IMR-90 (cell line): ENCODE results near the gene OR51A7. TPM values are rescaled to one million over a fixed set of nuclear protein-coding genes. Genes with fewer than 3 reads are reported as not detected.

ENCODE experiments used
- ATAC-seq: fragments of 200-7000 bp; cut with Tn5 transposase; 2 replicates; pipeline ENCODE4 v1.9.1; 2020; ENCODE audit warnings: low read depth, mild to moderate bottlenecking, moderate library complexity
- BruUV-seq: library from RNA; stranded (reverse); fragments of 400-500 nt; replicated peaks from 2 replicates; lab custom pipeline; 2021; lab: Mats Ljungman, UMichigan
- CTCF ChIA-PET: fragments of 300-600 bp; formaldehyde crosslinking; extraction: SDS; loops from one replicate; lab custom pipeline; 2021; ENCODE audit warnings: antibody characterized with exemption; lab: Yijun Ruan, JAX
- POLR2A ChIA-PET: fragments of 300-600 bp; sonication (Branson Sonifier 250); formaldehyde crosslinking; loops from one replicate; lab custom pipeline; 2022; ENCODE audit warnings: antibody characterized with exemption; ENCODE audit not compliant: unreplicated experiment; lab: Charles Lee
- DNase-seq: peaks from one replicate; pipeline ENCODE4 v3.0.0; 2013
- H2AFZ ChIP-seq: replicated peaks from 2 replicates; pipeline ENCODE3; 2013; ENCODE audit warnings: low read length, mild to moderate bottlenecking; ENCODE audit not compliant: poor library complexity
- H2AK5ac ChIP-seq: 2 replicates; pipeline ENCODE4 v1.6.1; 2013; ENCODE audit warnings: low read depth, low read length, inconsistent platforms
- H2AK9ac ChIP-seq: replicated peaks from 2 replicates; pipeline ENCODE3; 2013; ENCODE audit warnings: mild to moderate bottlenecking, low read depth, low read length, moderate library complexity; ENCODE audit not compliant: poor library complexity
- H2BK120ac ChIP-seq: 2 replicates; pipeline ENCODE4 v1.6.1; 2013; ENCODE audit warnings: low read depth, low read length, inconsistent platforms
- H2BK15ac ChIP-seq: 3 replicates; pipeline ENCODE4 v1.6.1; 2013; ENCODE audit warnings: low read depth, low read length, inconsistent platforms
- H2BK20ac ChIP-seq: 2 replicates; pipeline ENCODE4 v1.6.1; 2013; ENCODE audit warnings: low read depth, mild to moderate bottlenecking, inconsistent platforms, low read length, moderate library complexity
- H2BK5ac ChIP-seq: 2 replicates; pipeline ENCODE4 v1.6.1; 2013; ENCODE audit warnings: mild to moderate bottlenecking, low read depth, low read length, inconsistent platforms; ENCODE audit not compliant: poor library complexity, severe bottlenecking
- H3K14ac ChIP-seq: replicated peaks from 2 replicates; pipeline ENCODE4 v1.6.1; 2013; ENCODE audit warnings: low read depth, low read length, inconsistent platforms
- H3K18ac ChIP-seq: 2 replicates; pipeline ENCODE4 v1.6.1; 2013; ENCODE audit warnings: low read depth, low read length, control low read depth
- H3K23ac ChIP-seq: 2 replicates; pipeline ENCODE4 v1.6.1; 2013; ENCODE audit warnings: low read depth, low read length, inconsistent platforms
- H3K27ac ChIP-seq: 2 replicates; pipeline ENCODE4 v1.5.1; 2013; ENCODE audit warnings: mild to moderate bottlenecking, control low read depth, low read length; ENCODE audit not compliant: insufficient read depth
- H3K27me3 ChIP-seq: 2 replicates; pipeline ENCODE4 v1.6.1; 2013; ENCODE audit warnings: low read length; ENCODE audit not compliant: control insufficient read depth, insufficient read depth
- H3K36me3 ChIP-seq: 2 replicates; pipeline ENCODE4 v1.6.1; 2013; ENCODE audit warnings: low read length, mixed read lengths; ENCODE audit not compliant: control insufficient read depth, insufficient read depth
- H3K4ac ChIP-seq: 2 replicates; pipeline ENCODE4 v1.6.1; 2013; ENCODE audit warnings: low read depth, low read length, inconsistent platforms
- H3K4me1 ChIP-seq: 2 replicates; pipeline ENCODE4 v1.6.1; 2013; ENCODE audit warnings: low read length, mixed read lengths; ENCODE audit not compliant: control insufficient read depth, insufficient read depth
- H3K4me2 ChIP-seq: 2 replicates; pipeline ENCODE4 v1.6.1; 2013; ENCODE audit warnings: low read depth, mild to moderate bottlenecking, control low read depth, low read length, moderate library complexity
- H3K4me3 ChIP-seq: 2 replicates; pipeline ENCODE4 v1.5.1; 2013; ENCODE audit warnings: low read depth, mild to moderate bottlenecking, control low read depth, low read length, moderate library complexity; ENCODE audit not compliant: insufficient read depth
- H3K56ac ChIP-seq: 2 replicates; pipeline ENCODE4 v1.6.1; 2013; ENCODE audit warnings: low read length, inconsistent platforms; ENCODE audit not compliant: insufficient read depth; ENCODE audit errors: extremely low read depth
- H3K79me1 ChIP-seq, 2 experiments: 2 replicates each; pipeline ENCODE4 v1.6.1; 2013; ENCODE audit warnings: low read length in 2 of 2, inconsistent platforms in 1 of 2, low read depth in 1 of 2
- H3K9ac ChIP-seq: 2 replicates; pipeline ENCODE4 v1.6.1; 2013; ENCODE audit warnings: low read depth, low read length, control low read depth
- H3K9me1 ChIP-seq: 2 replicates; pipeline ENCODE4 v1.6.1; 2013; ENCODE audit warnings: low read length, inconsistent platforms; ENCODE audit not compliant: insufficient read depth
- H3K9me3 ChIP-seq: 2 replicates; pipeline ENCODE4 v1.6.1; 2013; ENCODE audit warnings: low read length; ENCODE audit not compliant: control insufficient read depth, insufficient read depth
- H4K20me1 ChIP-seq: 2 replicates; pipeline ENCODE4 v1.6.1; 2013; ENCODE audit warnings: low read length, inconsistent platforms; ENCODE audit not compliant: insufficient read depth
- H4K5ac ChIP-seq: 2 replicates; pipeline ENCODE4 v1.6.1; 2013; ENCODE audit warnings: mild to moderate bottlenecking, low read depth, low read length, control low read depth
- H4K8ac ChIP-seq, 2 experiments: 2 replicates each; pipeline ENCODE4 v1.6.1; 2013; ENCODE audit warnings: low read depth in 2 of 2, low read length in 2 of 2, control low read depth in 1 of 2, inconsistent platforms in 1 of 2
- H4K91ac ChIP-seq: 2 replicates; pipeline ENCODE4 v1.6.1; 2013; ENCODE audit warnings: low read depth, low read length, inconsistent platforms; ENCODE audit not compliant: insufficient read depth
- CEBPB ChIP-seq: IDR thresholded peaks from 2 replicates; pipeline ENCODE4 v1.6.1; 2012; ENCODE audit warnings: low read depth, low read length, improper control_type of control experiment
- POLR2A ChIP-seq: IDR thresholded peaks from 2 replicates; pipeline ENCODE4 v1.6.1; 2012; ENCODE audit warnings: mild to moderate bottlenecking, low read depth, low read length
- WGBS, 2 experiments: methylation state at CpG; one replicate each; pipeline versions ENCODE4 v1.1.5 to v1.1.7; 2013; ENCODE audit warnings: missing lambda C conversion rate in 2 of 2; ENCODE audit not compliant: insufficient read length in 1 of 2; ENCODE audit errors: extremely low coverage in 2 of 2; 5-methylcytosine and 5-hydroxymethylcytosine counted together
- dilution Hi-C: fragments of 300-500 bp; cut with HindIII; formaldehyde crosslinking; loops from one replicate; pipeline ENCODE4 v1.14.3; 2018; ENCODE audit warnings: low sequenced_read_pairs; ENCODE audit not compliant: unreplicated experiment
- in situ Hi-C: fragments of 300-500 bp; cut with MboI; formaldehyde crosslinking; loops from 3 replicates; pipeline ENCODE4 v1.14.3; 2019; ENCODE audit warnings: low sequenced_read_pairs, inconsistent platforms, mixed read lengths
- intact Hi-C: fragments of 100-400 bp; cut with micrococcal nuclease; formaldehyde crosslinking; loops from 2 replicates; pipeline ENCODE4 v1.10.0; 2022
- polyA plus RNA-seq, 3 experiments: library from polyadenylated mRNA; depleted of rRNA; stranded (reverse); fragments of >200 nt; gene quantifications; 2 replicates each; pipeline ENCODE4 v1.2.3, GENCODE V29; 2012; ENCODE audit warnings: low replicate concordance in 1 of 3
- total RNA-seq: library from RNA; depleted of rRNA; stranded (reverse); fragments of >200 nt; gene quantifications from 2 replicates; pipeline ENCODE4 v1.2.3, GENCODE V29; 2012

Gene OR51A7
- total and polyA plus RNA-seq, 2 of the 4 experiments (the other 2 are of a cell fraction) = not detected

DNA sequence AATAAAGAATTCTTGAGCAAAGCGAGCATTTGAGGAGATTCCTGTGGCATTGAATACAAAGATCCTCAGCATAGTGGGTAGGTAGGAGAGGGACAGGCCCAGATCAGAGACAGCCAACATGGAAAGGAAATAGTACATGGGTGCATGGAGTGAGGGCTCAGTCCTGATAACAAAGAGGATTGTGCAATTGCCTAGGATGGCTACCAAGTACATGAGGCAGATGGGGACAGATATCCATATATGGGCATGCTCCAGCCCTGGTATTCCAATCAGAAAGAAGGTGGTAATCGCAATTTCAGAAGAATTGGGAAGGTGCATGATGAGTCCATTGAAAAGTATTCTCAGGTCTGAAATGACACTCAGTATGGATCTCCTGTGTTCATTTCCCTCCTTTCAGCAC lies 13.3 kb upstream of the OR51A7 start:
- no peak overlapping the region for H3K27ac ChIP-seq
- no peak overlapping the region for H2AK9ac ChIP-seq
- no peaks in the 10 kb centered on the region for H3K36me3 ChIP-seq
- H3K9me1 ChIP-seq = no peaks in the 10 kb centered on the region
- ChIA-PET CTCF (no interaction called here), POLR2A (no interaction called here)
- peak overlapping the region; percentile 29; the same call in 1 of the 2 replicates for H3K14ac ChIP-seq
- H4K8ac ChIP-seq = no peak overlapping the region
- DNase-seq (peak; percentile 2), ATAC-seq (no peak)
- no peaks in the 10 kb centered on the region for H3K27me3 ChIP-seq
- no peak overlapping the region for H4K5ac ChIP-seq
- H2BK15ac ChIP-seq = 0 out of 3 replicates have a peak overlapping the region, but pooled peaks have one; percentile 36
- H2AK5ac ChIP-seq = no peak overlapping the region; the same call in 1 of the 2 replicates
- H3K9ac ChIP-seq = no peak overlapping the region
- H2BK5ac ChIP-seq = no peak overlapping the region
- H4K91ac ChIP-seq = no peak overlapping the region
- no TSS peak for BruUV-seq
- peak overlapping the region; percentile 12; the same call in 1 of the 2 replicates for H3K18ac ChIP-seq
- H3K4ac ChIP-seq = peak overlapping the region; percentile 27; the same call in 1 of the 2 replicates
- no peaks in the 10 kb centered on the region for H3K79me1 ChIP-seq
- no peaks in the 10 kb centered on the region for H4K20me1 ChIP-seq
- TF ChIP-seq CEBPB (peak; percentile 81), POLR2A (no peak)
- no peak overlapping the region for H2AFZ ChIP-seq
- peak overlapping the region; percentile 57 for H2BK20ac ChIP-seq
- no peaks in the 10 kb centered on the region for H3K9me3 ChIP-seq
- 80% methylated on average over 1 of the region's 2 CpGs; no CpG with 5 or more reads in 1 of the 2 experiments for WGBS, 2 experiments
- H2BK120ac ChIP-seq = peak overlapping the region; percentile 52
- no peak overlapping the region for H3K4me2 ChIP-seq
- dilution Hi-C loops (no loop called here), in situ Hi-C loops (no loop called here), intact Hi-C loops (no loop called here)
- H3K56ac ChIP-seq = no peak overlapping the region
- H3K4me1 ChIP-seq = no peaks in the 10 kb centered on the region; the same call in 1 of the 2 replicates
- 0 out of 2 replicates have a peak overlapping the region, but pooled peaks have one; percentile 25 for H3K23ac ChIP-seq
- no peak overlapping the region for H3K4me3 ChIP-seq
